ENCODE results near the gene RPS6KL1.

The RPS6KL1 gene

DNA sequence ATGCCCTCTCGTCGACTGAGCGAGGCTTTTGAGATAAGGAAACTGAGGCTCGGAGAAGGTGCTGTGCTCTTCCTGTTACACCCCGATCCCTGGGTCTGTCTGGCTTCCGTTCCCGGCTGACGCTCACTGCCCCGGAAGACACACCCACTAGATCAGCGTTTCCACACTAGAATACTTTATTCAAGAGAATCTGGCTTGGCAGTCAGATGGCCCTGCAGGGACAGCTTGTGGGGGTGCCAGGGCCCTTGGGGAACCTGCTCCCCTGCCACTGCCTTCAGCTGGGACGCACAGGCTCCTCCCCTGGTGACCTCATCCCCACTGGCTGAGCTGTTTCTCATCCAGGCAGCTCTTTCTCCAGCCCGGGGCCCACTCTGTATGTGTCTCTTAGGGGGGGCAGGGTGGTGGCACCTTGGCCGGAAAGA, 18.6 kb upstream of the RPS6KL1 start:
- Histone ChIP-seq H3K9me3 (replicated peaks in 1 of 11) (no peaks in the 10 kb centered on the region; a peak in 1 of 22 replicates), H3K27ac (peak overlapping the region; percentile 88 to 97 (median 94)), H3K36me3 (no peaks in the 10 kb centered on the region), H3K9ac (peak overlapping the region; percentile 78 to 87 (median 84)), H3K4me3 (peak overlapping the region; percentile 16 to 64 (median 47); a peak in 17 of 20 replicates), H3K4me1 (peaks cover 78 to 100% (median 98%) of the 10 kb centered on the region in 10 experiments), H3K4me2 (peak overlapping the region; percentile 77 to 95 (median 91)), H3K27me3 (no peaks in the 10 kb centered on the region), H4K20me1 (no peaks in the 10 kb centered on the region)
- no peak for TF ChIP-seq Cebpa-rat (IDR thresholded peaks at IDR 0.05)

DNA sequence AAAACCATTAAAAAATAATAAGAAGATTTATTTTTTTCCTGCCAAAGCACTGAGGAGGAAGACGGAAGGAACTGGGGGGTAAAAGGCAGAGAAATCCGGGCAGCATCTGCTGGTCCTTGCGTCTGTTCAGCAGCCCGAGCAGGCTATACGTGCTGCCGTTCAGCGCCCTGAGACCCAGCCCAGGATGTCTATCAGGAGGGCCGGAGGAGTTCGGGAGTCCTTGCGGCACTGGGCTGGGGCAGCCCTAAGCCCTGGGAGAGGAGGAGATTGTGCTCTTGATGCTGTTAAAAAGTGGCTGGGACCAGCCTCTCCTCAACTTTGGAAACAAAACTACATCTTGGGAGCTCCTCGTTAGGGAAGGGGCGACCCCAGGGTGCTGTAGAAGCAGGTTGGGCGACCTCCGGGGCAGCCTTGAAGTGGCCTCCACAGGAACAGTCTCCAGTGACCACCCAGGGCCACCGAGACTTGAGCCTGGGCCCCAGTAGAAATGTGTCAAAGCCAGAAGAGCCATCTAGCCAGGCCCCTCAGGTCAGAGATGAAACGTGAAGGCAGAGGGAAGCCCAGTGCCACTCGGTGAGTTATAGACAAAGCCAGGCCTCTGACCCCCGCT, 18.0 kb upstream of the RPS6KL1 start:
- Histone ChIP-seq H3K36me3 (no peaks in the 10 kb centered on the region), H3K4me1 (peaks cover 82 to 100% (median 98%) of the 10 kb centered on the region in 10 experiments), H3K27ac (peak overlapping the region; percentile 88 to 97 (median 94)), H3K27me3 (no peaks in the 10 kb centered on the region), H3K9ac (peak overlapping the region; percentile 78 to 87 (median 84)), H3K4me2 (peak overlapping the region; percentile 77 to 95 (median 91)), H4K20me1 (no peaks in the 10 kb centered on the region), H3K9me3 (replicated peaks in 1 of 11) (no peaks in the 10 kb centered on the region; a peak in 1 of 22 replicates), H3K4me3 (peak overlapping the region in 6 of 10 experiments; percentile 33 to 64 (median 52); a peak in 8 of 20 replicates)
- TF ChIP-seq Cebpa-rat (IDR thresholded peaks at IDR 0.05) = no peak

GRCh38 chr14:74938531-74939495, 15.8 kb upstream of the RPS6KL1 start:
- no peak for TF ChIP-seq Cebpa-rat (IDR thresholded peaks at IDR 0.05)
- H3K36me3 ChIP-seq = no peaks in the 10 kb centered on the region
- H4K20me1 ChIP-seq = no peaks in the 10 kb centered on the region
- H3K4me2 ChIP-seq = peak overlapping the region; percentile 77 to 95 (median 91)
- H3K4me3 ChIP-seq = peak overlapping the region in 4 of 10 experiments; percentile 3 to 31 (median 13); a peak in 2 of 20 replicates
- peaks cover 96 to 100% (median 100%) of the 10 kb centered on the region in 10 experiments for H3K4me1 ChIP-seq
- peak overlapping the region; percentile 65 to 87 (median 81); a peak in 21 of 22 replicates for H3K9ac ChIP-seq
- H3K27me3 ChIP-seq = no peaks in the 10 kb centered on the region
- H3K27ac ChIP-seq = peak overlapping the region; percentile 88 to 97 (median 94)
- H3K9me3 ChIP-seq (replicated peaks in 1 of 11) = no peaks in the 10 kb centered on the region; a peak in 1 of 22 replicates

DNA sequence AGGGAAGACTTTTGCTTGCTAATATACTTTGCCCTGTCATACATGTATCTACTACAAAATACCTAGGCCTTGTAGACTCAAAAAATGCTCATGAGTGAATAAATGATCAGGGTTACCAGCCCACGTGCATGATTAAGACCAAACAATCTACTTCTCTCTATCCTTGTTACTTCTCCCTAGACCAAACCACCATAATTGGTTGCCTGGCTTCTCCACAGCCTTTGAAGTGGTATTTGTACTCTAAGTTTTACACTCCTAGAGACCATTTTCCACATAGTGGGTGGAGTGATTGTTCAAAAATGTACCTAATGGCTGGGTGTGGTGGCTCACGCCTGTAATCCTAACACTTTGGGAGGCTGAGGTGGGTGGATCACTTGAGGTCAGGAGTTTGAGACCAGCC, 14.1 kb upstream of the RPS6KL1 start:
- Histone ChIP-seq H3K27me3 (no peaks in the 10 kb centered on the region), H3K4me1 (peaks cover 96 to 100% (median 100%) of the 10 kb centered on the region in 10 experiments), H3K4me3 (no peak overlapping the region), H3K27ac (peak overlapping the region in 6 of 11 experiments; percentile 6 to 97 (median 92); a peak in 7 of 22 replicates), H3K9ac (no peak overlapping the region; a peak in 1 of 22 replicates), H3K4me2 (peak overlapping the region; percentile 65 to 93 (median 90)), H3K36me3 (no peaks in the 10 kb centered on the region), H4K20me1 (no peaks in the 10 kb centered on the region), H3K9me3 (replicated peaks in 1 of 11) (no peaks in the 10 kb centered on the region; a peak in 1 of 22 replicates)
- TF ChIP-seq Cebpa-rat (IDR thresholded peaks at IDR 0.05) = no peak

GRCh38 chr14:74936731-74937130, 13.7 kb upstream of the RPS6KL1 start:
- Histone ChIP-seq H3K36me3 (no peaks in the 10 kb centered on the region), H3K4me1 (peaks cover 96 to 100% (median 100%) of the 10 kb centered on the region in 10 experiments), H3K4me3 (no peak overlapping the region), H4K20me1 (no peaks in the 10 kb centered on the region), H3K9me3 (replicated peaks in 1 of 11) (no peaks in the 10 kb centered on the region; a peak in 1 of 22 replicates), H3K27me3 (no peaks in the 10 kb centered on the region), H3K9ac (peak overlapping the region in 1 of 11 experiments; percentile 17; a peak in 1 of 22 replicates), H3K27ac (peak overlapping the region in 7 of 11 experiments; percentile 1 to 97 (median 91); a peak in 8 of 22 replicates), H3K4me2 (peak overlapping the region; percentile 65 to 93 (median 90))
- no peak for TF ChIP-seq Cebpa-rat (IDR thresholded peaks at IDR 0.05)

- H3K4me1 ChIP-seq = peaks cover 96 to 100% (median 100%) of the 10 kb centered on the region in 10 experiments
- no peak for TF ChIP-seq Cebpa-rat (IDR thresholded peaks at IDR 0.05)
- H4K20me1 ChIP-seq = no peaks in the 10 kb centered on the region
- no peak overlapping the region for H3K4me3 ChIP-seq
- H3K9me3 ChIP-seq (replicated peaks in 1 of 11) = no peaks in the 10 kb centered on the region; a peak in 1 of 22 replicates
- 0 out of 22 replicates have a peak overlapping the region, but pooled peaks of 2 of the 11 experiments have one; percentile 81 to 82 for H3K9ac ChIP-seq
- peak overlapping the region; percentile 65 to 93 (median 90) for H3K4me2 ChIP-seq
- H3K27me3 ChIP-seq = no peaks in the 10 kb centered on the region
- H3K36me3 ChIP-seq = no peaks in the 10 kb centered on the region
- H3K27ac ChIP-seq = peak overlapping the region in 7 of 11 experiments; percentile 1 to 97 (median 91); a peak in 11 of 22 replicates
Observed at GRCh38 chr14:74936151-74936550, 13.1 kb upstream of the RPS6KL1 start.

GRCh38 chr14:74935360-74935680, 12.3 kb upstream of the RPS6KL1 start:
- peak overlapping the region in 7 of 10 experiments; percentile 26 to 49 (median 44); a peak in 12 of 20 replicates for H3K4me3 ChIP-seq
- H3K9me3 ChIP-seq (replicated peaks in 1 of 11) = no peaks in the 10 kb centered on the region; a peak in 1 of 22 replicates
- no peak for TF ChIP-seq Cebpa-rat (IDR thresholded peaks at IDR 0.05)
- H3K4me1 ChIP-seq = peaks cover 97 to 100% (median 100%) of the 10 kb centered on the region in 10 experiments
- H3K9ac ChIP-seq = peak overlapping the region in 10 of 11 experiments; percentile 18 to 83 (median 78); a peak in 18 of 22 replicates
- H4K20me1 ChIP-seq = no peaks in the 10 kb centered on the region
- no peaks in the 10 kb centered on the region for H3K36me3 ChIP-seq
- no peaks in the 10 kb centered on the region for H3K27me3 ChIP-seq
- peak overlapping the region; percentile 79 to 93 (median 89) for H3K4me2 ChIP-seq
- H3K27ac ChIP-seq = peak overlapping the region; percentile 16 to 97 (median 88); a peak in 21 of 22 replicates

DNA sequence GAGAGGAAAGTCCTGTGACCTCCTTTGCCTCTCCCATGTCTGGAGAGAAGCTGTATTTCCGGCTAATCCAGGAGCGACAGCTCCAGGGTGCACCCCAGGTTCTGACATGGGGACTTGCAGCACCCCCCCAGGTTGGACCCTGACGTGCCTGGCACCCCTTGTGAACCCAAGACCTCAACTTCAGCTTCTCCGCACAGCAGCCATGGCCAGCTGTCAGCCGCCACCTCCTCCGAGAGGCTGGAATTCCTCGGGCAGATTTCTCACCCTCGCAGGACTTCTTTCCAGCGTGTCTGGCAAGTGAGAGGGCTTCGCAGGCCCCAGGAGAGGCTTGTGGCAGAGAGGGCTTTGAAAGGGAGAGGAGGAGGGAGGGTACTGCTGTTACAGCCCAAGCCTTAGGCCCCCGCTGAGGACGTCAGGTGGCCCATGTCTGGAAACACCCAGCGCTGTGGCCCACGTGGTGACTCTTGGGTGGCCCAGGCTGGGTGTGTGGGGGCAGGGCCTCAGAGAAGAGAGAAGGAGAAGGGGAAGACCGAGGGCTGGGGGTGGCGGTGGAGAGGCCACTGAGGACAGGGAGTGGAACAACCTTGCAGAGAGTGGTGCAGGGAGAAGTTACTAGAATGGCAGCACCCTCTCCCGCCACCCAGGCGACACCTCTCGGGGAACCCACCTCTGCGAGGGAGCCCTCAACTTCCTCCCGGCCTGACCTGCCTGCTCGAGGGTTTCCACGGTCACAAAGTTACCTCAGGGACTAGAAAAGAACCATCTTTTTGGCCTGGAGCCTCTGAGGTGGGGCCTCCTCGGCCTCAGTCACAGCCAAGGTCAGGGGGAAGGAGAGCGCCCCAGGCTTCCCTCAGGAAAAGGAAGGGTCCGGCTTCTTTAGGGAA, 11.7 kb upstream of the RPS6KL1 start:
- peak overlapping the region; percentile 18 to 83 (median 77); a peak in 20 of 22 replicates for H3K9ac ChIP-seq
- no peaks in the 10 kb centered on the region for H3K27me3 ChIP-seq
- H3K4me3 ChIP-seq = peak overlapping the region in 7 of 10 experiments; percentile 26 to 49 (median 44); a peak in 13 of 20 replicates
- peak overlapping the region; percentile 16 to 97 (median 88); a peak in 21 of 22 replicates for H3K27ac ChIP-seq
- peaks cover 97 to 100% (median 100%) of the 10 kb centered on the region in 10 experiments for H3K4me1 ChIP-seq
- H3K4me2 ChIP-seq = peak overlapping the region; percentile 79 to 93 (median 89)
- H3K9me3 ChIP-seq (replicated peaks in 1 of 11) = no peaks in the 10 kb centered on the region; a peak in 1 of 22 replicates
- no peaks in the 10 kb centered on the region for H3K36me3 ChIP-seq
- no peaks in the 10 kb centered on the region for H4K20me1 ChIP-seq
- TF ChIP-seq Cebpa-rat (IDR thresholded peaks at IDR 0.05) = no peak

Data from BLaER1 treated with 17β-estradiol and CSF1 and Interleukin-3, amounts not matched to agents 10 nM and 100 nM (cell line).